Esophagus squamous epithelium (tissue), 5 donors: ENCODE data around the gene NID2. TPM values are rescaled to one million over a fixed set of nuclear protein-coding genes. Genes with fewer than 3 reads are reported as not detected.

Experiments
- DNase-seq: peaks from one replicate; lab custom pipeline; 2025; lab: John Stamatoyannopoulos, UW
- H3K27ac ChIP-seq, 4 donors: fragments of 200-600 bp; sonication (generic); one replicate each; pipeline ENCODE4 v1.5.1; 2016 to 2019; ENCODE audit warnings: mild to moderate bottlenecking in 1 of 4
- H3K27me3 ChIP-seq, 4 donors: fragments of 200-600 bp; sonication (generic); 1 replicate in 3 of 4; 2 replicates in 1 of 4; pipeline versions ENCODE4 v1.5.1 to v1.6.0; 2017 to 2021; ENCODE audit warnings: antibody characterized with exemption in 1 of 4
- H3K36me3 ChIP-seq, 3 donors: fragments of 200-600 bp; sonication (generic); one replicate each; pipeline ENCODE4 v1.5.1; 2016 to 2019
- H3K4me1 ChIP-seq, 3 donors: fragments of 200-600 bp; sonication (generic); one replicate each; pipeline ENCODE4 v1.5.1; 2017 to 2019
- H3K4me3 ChIP-seq, 4 donors: fragments of 200-600 bp; sonication (generic); 1 replicate in 3 of 4; 2 replicates in 1 of 4; pipeline ENCODE4 v1.5.1; 2016 to 2019; ENCODE audit warnings: mild to moderate bottlenecking in 2 of 4, moderate library complexity in 1 of 4
- H3K9me3 ChIP-seq, 3 donors: fragments of 200-600 bp; sonication (generic); one replicate each; pipeline ENCODE4 v1.5.1; 2016 to 2019
- POLR2A ChIP-seq, 4 donors: fragments of 450-650 bp; IDR thresholded peaks; one replicate each; pipeline ENCODE4 v1.6.1; 2017; ENCODE audit warnings: antibody characterized with exemption in 4 of 4, mild to moderate bottlenecking in 4 of 4, moderate library complexity in 3 of 4
- WGBS, 2 donors: methylation state at CpG; one replicate each; pipeline ENCODE4 v1.1.5; 2018; 5-methylcytosine and 5-hydroxymethylcytosine counted together
- intact Hi-C: fragments of 100-400 bp; cut with DNase I; formaldehyde crosslinking; loops from one replicate; pipeline ENCODE4 v1.15.0; 2022
- total RNA-seq, 4 donors: library from RNA; depleted of rRNA; stranded (reverse); fragments of >200 nt; gene quantifications; one replicate each; pipeline ENCODE4 v1.1.0, GENCODE V29; 2016
- TF ChIP-seq, protein P1 (sequence below), 6 experiments: fragments of 450-650 bp in 4 of 6; fragments of 200-600 bp in 2 of 6; sonication (generic) in 2 of 6; IDR thresholded peaks; one replicate each; pipeline ENCODE4 v1.5.1; 2016 to 2019; ENCODE audit warnings: antibody characterized with exemption in 6 of 6, mild to moderate bottlenecking in 4 of 6, moderate library complexity in 4 of 6
- donor health status: DM: yes; HTN: yes; CAD: no.

Gene NID2
- total RNA-seq, 4 donors from 2014 or later = 0.91 to 12.2 (median 3.2) TPM

DNA sequence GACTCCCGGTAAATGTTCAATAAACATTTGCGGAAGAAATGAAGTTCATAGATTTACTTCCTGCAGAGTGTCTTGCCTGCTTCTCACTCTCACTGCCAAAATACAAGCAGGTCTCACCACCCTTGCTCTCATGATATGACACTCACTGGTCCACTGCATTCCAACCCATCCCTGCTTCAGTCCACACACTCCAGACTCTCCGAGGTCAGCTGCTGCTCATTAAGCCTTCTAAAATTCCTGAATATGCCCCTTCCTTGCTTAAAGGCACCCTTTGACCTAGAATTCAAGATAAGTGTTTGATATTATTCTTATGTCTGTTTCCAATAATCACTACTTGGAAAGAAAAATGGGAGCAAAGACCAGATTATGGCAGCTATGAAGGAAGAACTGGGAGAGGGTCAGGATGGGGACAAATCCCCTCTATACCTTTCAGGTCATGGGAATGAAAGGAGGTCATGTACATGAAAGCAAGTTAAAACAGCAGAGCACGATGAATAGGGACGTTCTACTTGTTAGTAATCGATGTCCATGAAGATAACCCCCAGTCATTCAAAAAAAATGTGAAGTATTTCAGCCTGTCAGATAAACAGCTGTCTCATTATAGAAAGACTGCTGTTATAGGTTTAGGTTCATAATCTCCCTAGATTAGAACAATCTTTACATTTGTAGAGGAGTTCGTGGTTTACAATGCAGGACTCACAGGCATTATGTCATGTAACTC, 10.5 kb upstream of the NID2 start:
- 63 to 69% methylated on average over 7 of the region's 7 CpGs for WGBS, 2 donors
- no peaks in the 10 kb centered on the region for H3K4me1 ChIP-seq
- no peak overlapping the region for H3K27ac ChIP-seq
- intact Hi-C loops = no loop called here
- no peaks in the 10 kb centered on the region for H3K27me3 ChIP-seq
- no peaks in the 10 kb centered on the region for H3K9me3 ChIP-seq
- DNase-seq = no peak
- no peak overlapping the region for H3K4me3 ChIP-seq
- no peaks in the 10 kb centered on the region for H3K36me3 ChIP-seq
- TF ChIP-seq POLR2A (IDR thresholded peaks at IDR 0.05) = no peak
- TF ChIP-seq, protein P1, sequence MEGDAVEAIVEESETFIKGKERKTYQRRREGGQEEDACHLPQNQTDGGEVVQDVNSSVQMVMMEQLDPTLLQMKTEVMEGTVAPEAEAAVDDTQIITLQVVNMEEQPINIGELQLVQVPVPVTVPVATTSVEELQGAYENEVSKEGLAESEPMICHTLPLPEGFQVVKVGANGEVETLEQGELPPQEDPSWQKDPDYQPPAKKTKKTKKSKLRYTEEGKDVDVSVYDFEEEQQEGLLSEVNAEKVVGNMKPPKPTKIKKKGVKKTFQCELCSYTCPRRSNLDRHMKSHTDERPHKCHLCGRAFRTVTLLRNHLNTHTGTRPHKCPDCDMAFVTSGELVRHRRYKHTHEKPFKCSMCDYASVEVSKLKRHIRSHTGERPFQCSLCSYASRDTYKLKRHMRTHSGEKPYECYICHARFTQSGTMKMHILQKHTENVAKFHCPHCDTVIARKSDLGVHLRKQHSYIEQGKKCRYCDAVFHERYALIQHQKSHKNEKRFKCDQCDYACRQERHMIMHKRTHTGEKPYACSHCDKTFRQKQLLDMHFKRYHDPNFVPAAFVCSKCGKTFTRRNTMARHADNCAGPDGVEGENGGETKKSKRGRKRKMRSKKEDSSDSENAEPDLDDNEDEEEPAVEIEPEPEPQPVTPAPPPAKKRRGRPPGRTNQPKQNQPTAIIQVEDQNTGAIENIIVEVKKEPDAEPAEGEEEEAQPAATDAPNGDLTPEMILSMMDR (IDR thresholded peaks at IDR 0.05) = no peak

DNA sequence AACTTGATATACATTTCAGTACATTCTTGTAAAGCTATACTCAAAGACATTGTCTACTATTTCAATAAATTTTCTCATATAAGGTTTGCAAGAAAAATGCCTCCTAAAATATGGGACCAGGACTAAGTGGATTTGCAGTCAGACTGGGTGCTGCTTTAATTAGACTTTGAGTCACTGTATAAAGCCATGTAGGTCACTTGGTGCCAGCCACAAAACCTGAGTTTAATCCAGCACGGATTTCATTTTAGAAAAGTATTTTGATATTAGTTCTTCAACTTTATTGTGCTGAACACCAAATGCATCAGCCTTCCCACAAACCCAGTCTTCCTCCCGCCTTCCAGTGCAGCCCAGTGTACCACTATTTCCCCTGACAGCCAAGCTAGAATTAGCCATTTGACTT, 9.9 kb upstream of the NID2 start:
- intact Hi-C loops = no loop called here
- 84 to 90% methylated on average over 2 of the region's 2 CpGs for WGBS, 2 donors

DNA sequence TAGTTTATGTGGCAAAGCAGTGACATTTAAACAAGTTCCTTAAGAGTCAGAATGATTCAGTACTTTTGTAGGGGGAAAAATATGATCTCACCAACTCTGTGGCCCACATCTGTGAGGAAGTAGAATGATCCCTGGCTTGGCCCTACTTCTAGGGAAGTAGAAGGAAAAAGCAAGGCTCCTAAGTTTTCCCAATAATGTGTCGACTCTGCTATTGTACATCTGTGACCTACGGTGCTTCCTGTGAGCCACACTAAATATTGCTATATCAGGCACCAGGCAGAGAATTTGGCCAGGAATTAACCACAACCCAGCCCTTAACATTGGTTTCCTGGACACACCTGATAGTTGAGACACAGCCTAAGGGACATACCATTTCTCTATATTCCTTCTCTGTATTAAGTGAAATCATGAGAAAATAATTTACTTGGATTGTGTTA, 9.3 kb upstream of the NID2 start:
- 52 to 71% methylated on average over 2 of the region's 2 CpGs for WGBS, 2 donors
- Histone ChIP-seq H3K27me3 (no peaks in the 10 kb centered on the region), H3K9me3 (no peaks in the 10 kb centered on the region), H3K27ac (no peak overlapping the region), H3K36me3 (no peaks in the 10 kb centered on the region), H3K4me1 (no peaks in the 10 kb centered on the region), H3K4me3 (no peak overlapping the region)
- intact Hi-C loops = no loop called here
- DNase-seq = no peak
- TF ChIP-seq, protein P1 (IDR thresholded peaks at IDR 0.05) = no peak
- TF ChIP-seq POLR2A (IDR thresholded peaks at IDR 0.05) = no peak

More for the DNA sequence above, 9.9 kb upstream of the NID2 start:
- Histone ChIP-seq H3K4me3 (no peak overlapping the region), H3K27ac (no peak overlapping the region), H3K9me3 (no peaks in the 10 kb centered on the region), H3K36me3 (no peaks in the 10 kb centered on the region), H3K27me3 (no peaks in the 10 kb centered on the region), H3K4me1 (no peaks in the 10 kb centered on the region)
- TF ChIP-seq, protein P1 (IDR thresholded peaks at IDR 0.05) = no peak
- no peak for TF ChIP-seq POLR2A (IDR thresholded peaks at IDR 0.05)
- no peak for DNase-seq

DNA sequence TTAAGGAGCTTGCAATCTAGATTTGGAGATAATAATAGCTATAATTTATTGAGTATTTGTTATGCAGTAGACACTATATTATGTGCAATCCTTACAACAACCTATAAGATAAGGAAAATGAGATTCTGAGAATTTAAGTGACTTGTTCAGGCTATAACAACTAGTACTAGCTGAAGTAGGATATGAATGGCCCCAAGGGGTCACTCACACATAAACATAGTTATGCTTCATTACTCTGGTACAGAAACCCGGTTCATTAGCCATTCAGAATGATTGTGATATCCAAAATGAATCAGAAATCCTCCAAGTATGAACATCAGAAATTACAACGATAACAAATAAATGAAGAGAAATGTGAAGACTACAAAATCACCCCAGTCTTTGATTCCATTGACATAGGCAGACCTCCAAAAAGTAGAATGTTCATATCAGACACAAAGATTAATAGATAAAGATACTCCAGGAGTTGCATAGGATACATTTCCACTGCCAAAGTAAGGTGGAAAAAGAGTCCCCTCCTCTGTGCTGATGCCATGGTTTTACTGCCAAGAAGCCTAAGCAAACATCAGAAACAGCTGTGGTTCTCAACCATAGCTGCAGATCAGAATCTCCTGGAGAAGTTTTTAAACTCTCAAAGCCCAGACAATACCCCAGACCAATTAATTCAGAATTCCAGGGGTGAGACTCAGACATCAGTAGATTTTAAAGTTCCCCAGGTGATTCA, 8.6 kb upstream of the NID2 start:
- H3K36me3 ChIP-seq = no peaks in the 10 kb centered on the region
- H3K27me3 ChIP-seq = no peaks in the 10 kb centered on the region
- 42 to 68% methylated on average over 2 of the region's 2 CpGs for WGBS, 2 donors
- intact Hi-C loops = no loop called here
- H3K4me3 ChIP-seq = no peak overlapping the region
- H3K9me3 ChIP-seq = no peaks in the 10 kb centered on the region
- TF ChIP-seq POLR2A (IDR thresholded peaks at IDR 0.05) = no peak
- TF ChIP-seq, protein P1 (IDR thresholded peaks at IDR 0.05) = no peak
- H3K4me1 ChIP-seq = no peaks in the 10 kb centered on the region
- DNase-seq = no peak
- H3K27ac ChIP-seq = no peak overlapping the region

DNA sequence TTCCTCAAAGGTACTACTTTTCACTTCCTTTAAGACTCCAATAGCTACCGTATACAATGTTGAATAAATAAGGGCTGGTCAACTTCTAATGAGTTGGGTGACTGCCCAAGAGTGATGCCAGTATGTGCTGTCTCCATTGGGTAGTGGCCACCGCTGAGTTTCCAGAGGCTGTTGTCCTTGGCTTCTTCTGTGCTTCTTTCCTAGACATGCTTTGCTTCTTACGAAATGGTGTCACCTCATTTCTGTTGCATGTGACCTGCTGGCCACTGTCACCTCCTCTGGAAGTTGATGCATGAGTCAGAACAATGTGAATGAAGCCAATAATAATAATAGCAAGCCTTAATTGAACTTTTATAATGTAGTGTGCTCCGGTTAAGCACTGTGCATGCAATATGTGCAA, 7.5 kb upstream of the NID2 start:
- H3K36me3 ChIP-seq = no peaks in the 10 kb centered on the region
- no peaks in the 10 kb centered on the region for H3K4me1 ChIP-seq
- intact Hi-C loops = no loop called here
- 58 to 79% methylated on average over 4 of the region's 4 CpGs for WGBS, 2 donors
- TF ChIP-seq POLR2A (IDR thresholded peaks at IDR 0.05) = no peak
- TF ChIP-seq, protein P1 (IDR thresholded peaks at IDR 0.05) = no peak
- peaks cover 0 to 1% (median 0%) of the 10 kb centered on the region in 4 donors for H3K27me3 ChIP-seq
- no peak for DNase-seq
- no peaks in the 10 kb centered on the region for H3K9me3 ChIP-seq
- no peak overlapping the region for H3K27ac ChIP-seq
- no peak overlapping the region for H3K4me3 ChIP-seq
